ENCODE data around the gene ATP8A2. TPM values are rescaled to one million over a fixed set of nuclear protein-coding genes. Genes with fewer than 3 reads are reported as not detected.

Gene ATP8A2
- total and polyA plus RNA-seq, 2 of the 4 experiments (the other 2 are of a cell fraction): 0.02 to 0.18 TPM

DNA sequence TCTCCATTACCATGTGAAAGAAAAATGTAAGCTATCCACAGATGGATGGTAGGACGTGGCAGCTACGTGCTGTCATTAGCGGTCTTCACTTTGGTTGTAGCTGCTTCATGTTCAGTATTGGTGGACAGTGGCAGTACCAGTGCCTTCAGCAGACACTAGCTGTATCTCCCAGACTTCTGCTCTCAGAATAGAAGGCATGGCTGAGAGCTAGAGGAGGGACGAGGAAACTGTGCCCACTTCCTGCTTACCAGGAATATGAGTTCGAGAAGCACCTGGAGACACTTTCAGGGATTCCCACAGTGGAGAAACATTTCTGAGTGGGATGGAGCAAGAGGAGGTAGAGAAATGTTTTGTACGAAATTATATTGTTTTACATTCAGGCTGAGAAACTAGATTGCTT is 686.9 kb downstream of the ATP8A2 start:
- Histone ChIP-seq H3K23ac (ENCODE audit: low read depth, low read length) (no peak overlapping the region), H2BK120ac (ENCODE audit: low read depth, low read length) (no peak overlapping the region), H3K14ac (replicated peaks; ENCODE audit: low read depth, low read length) (no peak overlapping the region), H3K27me3 (ENCODE audit: control insufficient read depth, insufficient read depth, low read length) (no peaks in the 10 kb centered on the region; the same call in none of the 2 replicates), H3K9ac (ENCODE audit: low read depth, low read length) (no peak overlapping the region), H4K5ac (ENCODE audit: low read depth, low read length) (no peak overlapping the region), H3K9me1 (ENCODE audit: insufficient read depth, low read length) (no peaks in the 10 kb centered on the region), H3K4me1 (ENCODE audit: control insufficient read depth, insufficient read depth, low read length) (no peaks in the 10 kb centered on the region), H4K20me1 (ENCODE audit: insufficient read depth, low read length) (no peaks in the 10 kb centered on the region), H3K56ac (ENCODE audit: extremely low read depth, insufficient read depth, low read length) (no peak overlapping the region), H3K27ac (ENCODE audit: insufficient read depth, low read length) (no peak overlapping the region), H3K4ac (ENCODE audit: low read depth, low read length) (no peak overlapping the region), H2BK20ac (ENCODE audit: low read depth, low read length) (no peak overlapping the region), H3K4me2 (ENCODE audit: low read depth, low read length) (no peak overlapping the region), H2BK5ac (ENCODE audit: low read depth, low read length, poor library complexity, severe bottlenecking) (no peak overlapping the region), H4K8ac (ENCODE audit: low read depth in 2 of 2, low read length in 2 of 2) (no peak overlapping the region), H3K18ac (ENCODE audit: low read depth, low read length) (no peak overlapping the region), H3K4me3 (ENCODE audit: insufficient read depth, low read depth, low read length) (no peak overlapping the region), H3K79me1 (ENCODE audit: low read depth in 1 of 2, low read length in 2 of 2) (no peaks in the 10 kb centered on the region), H4K91ac (ENCODE audit: insufficient read depth, low read depth, low read length) (no peak overlapping the region), H2BK15ac (ENCODE audit: low read depth, low read length) (no peak overlapping the region), H2AK9ac (replicated peaks; ENCODE audit: low read depth, low read length, poor library complexity) (no peak overlapping the region), H3K9me3 (ENCODE audit: control insufficient read depth, insufficient read depth, low read length) (no peaks in the 10 kb centered on the region), H2AK5ac (ENCODE audit: low read depth, low read length) (no peak overlapping the region), H2AFZ (replicated peaks; ENCODE audit: low read length, poor library complexity) (no peak overlapping the region), H3K36me3 (ENCODE audit: control insufficient read depth, insufficient read depth, low read length) (no peaks in the 10 kb centered on the region)
- ATAC-seq (ENCODE audit: low read depth): no peak
- WGBS, 2 experiments (ENCODE audit: extremely low coverage in 2 of 2, insufficient read length in 1 of 2): no CpG with 5 or more reads among the region's 6 CpGs
- no peak for TF ChIP-seq RAD21 (IDR thresholded peaks at IDR 0.05; ENCODE audit: low read length)
- no peak for TF ChIP-seq RFX5 (IDR thresholded peaks at IDR 0.05; ENCODE audit: low read depth, low read length)
- no peak for TF ChIP-seq MAFK (IDR thresholded peaks at IDR 0.05; ENCODE audit: low read depth, low read length)
- BruUV-seq (replicated peaks): no TSS peak
- no peak for DNase-seq
- intact Hi-C loops (cut with micrococcal nuclease) (no loop called here), in situ Hi-C loops (cut with MboI; ENCODE audit: low sequenced_read_pairs) (no loop called here), dilution Hi-C loops (cut with HindIII; ENCODE audit: low sequenced_read_pairs, unreplicated experiment) (no loop called here)
- POLR2A ChIA-PET (ENCODE audit: unreplicated experiment): no interaction called here
- CTCF ChIA-PET: no interaction called here
